IMR-90 (cell line): ENCODE measurements around the gene TOR2A. TPM values are rescaled to one million over a fixed set of nuclear protein-coding genes. Genes with fewer than 3 reads are reported as not detected.

Experiments
- ATAC-seq: fragments of 200-7000 bp; cut with Tn5 transposase; 2 replicates; pipeline ENCODE4 v1.9.1; 2020; ENCODE audit warnings: low read depth, mild to moderate bottlenecking, moderate library complexity
- BruUV-seq: library from RNA; stranded (reverse); fragments of 400-500 nt; replicated peaks from 2 replicates; lab custom pipeline; 2021; lab: Mats Ljungman, UMichigan
- CTCF ChIA-PET: fragments of 300-600 bp; formaldehyde crosslinking; extraction: SDS; loops from one replicate; lab custom pipeline; 2021; ENCODE audit warnings: antibody characterized with exemption; lab: Yijun Ruan, JAX
- POLR2A ChIA-PET: fragments of 300-600 bp; sonication (Branson Sonifier 250); formaldehyde crosslinking; loops from one replicate; lab custom pipeline; 2022; ENCODE audit warnings: antibody characterized with exemption; ENCODE audit not compliant: unreplicated experiment; lab: Charles Lee
- DNase-seq: peaks from one replicate; pipeline ENCODE4 v3.0.0; 2013
- H2AFZ ChIP-seq: replicated peaks from 2 replicates; pipeline ENCODE3; 2013; ENCODE audit warnings: low read length, mild to moderate bottlenecking; ENCODE audit not compliant: poor library complexity
- H2AK5ac ChIP-seq: 2 replicates; pipeline ENCODE4 v1.6.1; 2013; ENCODE audit warnings: low read depth, low read length, inconsistent platforms
- H2AK9ac ChIP-seq: replicated peaks from 2 replicates; pipeline ENCODE3; 2013; ENCODE audit warnings: mild to moderate bottlenecking, low read depth, low read length, moderate library complexity; ENCODE audit not compliant: poor library complexity
- H2BK120ac ChIP-seq: 2 replicates; pipeline ENCODE4 v1.6.1; 2013; ENCODE audit warnings: low read depth, low read length, inconsistent platforms
- H2BK15ac ChIP-seq: 3 replicates; pipeline ENCODE4 v1.6.1; 2013; ENCODE audit warnings: low read depth, low read length, inconsistent platforms
- H2BK20ac ChIP-seq: 2 replicates; pipeline ENCODE4 v1.6.1; 2013; ENCODE audit warnings: low read depth, mild to moderate bottlenecking, inconsistent platforms, low read length, moderate library complexity
- H2BK5ac ChIP-seq: 2 replicates; pipeline ENCODE4 v1.6.1; 2013; ENCODE audit warnings: mild to moderate bottlenecking, low read depth, low read length, inconsistent platforms; ENCODE audit not compliant: poor library complexity, severe bottlenecking
- H3K14ac ChIP-seq: replicated peaks from 2 replicates; pipeline ENCODE4 v1.6.1; 2013; ENCODE audit warnings: low read depth, low read length, inconsistent platforms
- H3K18ac ChIP-seq: 2 replicates; pipeline ENCODE4 v1.6.1; 2013; ENCODE audit warnings: low read depth, low read length, control low read depth
- H3K23ac ChIP-seq: 2 replicates; pipeline ENCODE4 v1.6.1; 2013; ENCODE audit warnings: low read depth, low read length, inconsistent platforms
- H3K27ac ChIP-seq: 2 replicates; pipeline ENCODE4 v1.5.1; 2013; ENCODE audit warnings: mild to moderate bottlenecking, control low read depth, low read length; ENCODE audit not compliant: insufficient read depth
- H3K27me3 ChIP-seq: 2 replicates; pipeline ENCODE4 v1.6.1; 2013; ENCODE audit warnings: low read length; ENCODE audit not compliant: control insufficient read depth, insufficient read depth
- H3K36me3 ChIP-seq: 2 replicates; pipeline ENCODE4 v1.6.1; 2013; ENCODE audit warnings: low read length, mixed read lengths; ENCODE audit not compliant: control insufficient read depth, insufficient read depth
- H3K4ac ChIP-seq: 2 replicates; pipeline ENCODE4 v1.6.1; 2013; ENCODE audit warnings: low read depth, low read length, inconsistent platforms
- H3K4me1 ChIP-seq: 2 replicates; pipeline ENCODE4 v1.6.1; 2013; ENCODE audit warnings: low read length, mixed read lengths; ENCODE audit not compliant: control insufficient read depth, insufficient read depth
- H3K4me2 ChIP-seq: 2 replicates; pipeline ENCODE4 v1.6.1; 2013; ENCODE audit warnings: low read depth, mild to moderate bottlenecking, control low read depth, low read length, moderate library complexity
- H3K4me3 ChIP-seq: 2 replicates; pipeline ENCODE4 v1.5.1; 2013; ENCODE audit warnings: low read depth, mild to moderate bottlenecking, control low read depth, low read length, moderate library complexity; ENCODE audit not compliant: insufficient read depth
- H3K56ac ChIP-seq: 2 replicates; pipeline ENCODE4 v1.6.1; 2013; ENCODE audit warnings: low read length, inconsistent platforms; ENCODE audit not compliant: insufficient read depth; ENCODE audit errors: extremely low read depth
- H3K79me1 ChIP-seq, 2 experiments: 2 replicates each; pipeline ENCODE4 v1.6.1; 2013; ENCODE audit warnings: low read length in 2 of 2, inconsistent platforms in 1 of 2, low read depth in 1 of 2
- H3K9ac ChIP-seq: 2 replicates; pipeline ENCODE4 v1.6.1; 2013; ENCODE audit warnings: low read depth, low read length, control low read depth
- H3K9me1 ChIP-seq: 2 replicates; pipeline ENCODE4 v1.6.1; 2013; ENCODE audit warnings: low read length, inconsistent platforms; ENCODE audit not compliant: insufficient read depth
- H3K9me3 ChIP-seq: 2 replicates; pipeline ENCODE4 v1.6.1; 2013; ENCODE audit warnings: low read length; ENCODE audit not compliant: control insufficient read depth, insufficient read depth
- H4K20me1 ChIP-seq: 2 replicates; pipeline ENCODE4 v1.6.1; 2013; ENCODE audit warnings: low read length, inconsistent platforms; ENCODE audit not compliant: insufficient read depth
- H4K5ac ChIP-seq: 2 replicates; pipeline ENCODE4 v1.6.1; 2013; ENCODE audit warnings: mild to moderate bottlenecking, low read depth, low read length, control low read depth
- H4K8ac ChIP-seq, 2 experiments: 2 replicates each; pipeline ENCODE4 v1.6.1; 2013; ENCODE audit warnings: low read depth in 2 of 2, low read length in 2 of 2, control low read depth in 1 of 2, inconsistent platforms in 1 of 2
- H4K91ac ChIP-seq: 2 replicates; pipeline ENCODE4 v1.6.1; 2013; ENCODE audit warnings: low read depth, low read length, inconsistent platforms; ENCODE audit not compliant: insufficient read depth
- BHLHE40 ChIP-seq: fragments of 150-350 bp; IDR thresholded peaks from 2 replicates; pipeline ENCODE4 v1.6.1; 2016; ENCODE audit warnings: mild to moderate bottlenecking, low read depth, low read length
- CHD1 ChIP-seq: IDR thresholded peaks from 2 replicates; pipeline ENCODE4 v1.6.1; 2012; ENCODE audit warnings: low read depth, low read length, improper control_type of control experiment
- FOS ChIP-seq: fragments of 150-350 bp; IDR thresholded peaks from 2 replicates; pipeline ENCODE4 v1.6.1; 2016; ENCODE audit warnings: low read depth, low read length
- MAFK ChIP-seq: IDR thresholded peaks from 2 replicates; pipeline ENCODE4 v1.6.1; 2012; ENCODE audit warnings: low read depth, low read length, improper control_type of control experiment
- MAZ ChIP-seq: IDR thresholded peaks from 2 replicates; pipeline ENCODE4 v1.6.1; 2012; ENCODE audit warnings: low read depth, mild to moderate bottlenecking, low read length, improper control_type of control experiment, moderate library complexity, borderline replicate concordance
- MXI1 ChIP-seq: IDR thresholded peaks from 2 replicates; pipeline ENCODE4 v1.6.1; 2012; ENCODE audit warnings: low read depth, mild to moderate bottlenecking, low read length, moderate library complexity, borderline replicate concordance
- NFE2L2 ChIP-seq: fragments of 150-350 bp; IDR thresholded peaks from 2 replicates; pipeline ENCODE4 v1.6.1; 2016; ENCODE audit warnings: low read depth, mild to moderate bottlenecking, low read length
- POLR2A ChIP-seq: IDR thresholded peaks from 2 replicates; pipeline ENCODE4 v1.6.1; 2012; ENCODE audit warnings: mild to moderate bottlenecking, low read depth, low read length
- RAD21 ChIP-seq: IDR thresholded peaks from 2 replicates; pipeline ENCODE4 v1.6.1; 2012; ENCODE audit warnings: low read length, improper control_type of control experiment
- RCOR1 ChIP-seq: IDR thresholded peaks from 2 replicates; pipeline ENCODE4 v1.6.1; 2012; ENCODE audit warnings: mild to moderate bottlenecking, low read length, improper control_type of control experiment; ENCODE audit not compliant: insufficient replicate concordance
- RFX5 ChIP-seq: IDR thresholded peaks from 2 replicates; pipeline ENCODE4 v1.8.0; 2012; ENCODE audit warnings: low read depth, mild to moderate bottlenecking, low read length, moderate library complexity
- SMC3 ChIP-seq: fragments of 150-350 bp; IDR thresholded peaks from 2 replicates; pipeline ENCODE4 v1.6.1; 2016; ENCODE audit warnings: low read depth, mild to moderate bottlenecking, antibody characterized with exemption, low read length, moderate library complexity
- WGBS, 2 experiments: methylation state at CpG; one replicate each; pipeline versions ENCODE4 v1.1.5 to v1.1.7; 2013; ENCODE audit warnings: missing lambda C conversion rate in 2 of 2; ENCODE audit not compliant: insufficient read length in 1 of 2; ENCODE audit errors: extremely low coverage in 2 of 2; 5-methylcytosine and 5-hydroxymethylcytosine counted together
- dilution Hi-C: fragments of 300-500 bp; cut with HindIII; formaldehyde crosslinking; loops from one replicate; pipeline ENCODE4 v1.14.3; 2018; ENCODE audit warnings: low sequenced_read_pairs; ENCODE audit not compliant: unreplicated experiment
- in situ Hi-C: fragments of 300-500 bp; cut with MboI; formaldehyde crosslinking; loops from 3 replicates; pipeline ENCODE4 v1.14.3; 2019; ENCODE audit warnings: low sequenced_read_pairs, inconsistent platforms, mixed read lengths
- intact Hi-C: fragments of 100-400 bp; cut with micrococcal nuclease; formaldehyde crosslinking; loops from 2 replicates; pipeline ENCODE4 v1.10.0; 2022
- polyA plus RNA-seq, 3 experiments: library from polyadenylated mRNA; depleted of rRNA; stranded (reverse); fragments of >200 nt; gene quantifications; 2 replicates each; pipeline ENCODE4 v1.2.3, GENCODE V29; 2012; ENCODE audit warnings: low replicate concordance in 1 of 3
- total RNA-seq: library from RNA; depleted of rRNA; stranded (reverse); fragments of >200 nt; gene quantifications from 2 replicates; pipeline ENCODE4 v1.2.3, GENCODE V29; 2012
- TF ChIP-seq, protein P1 (sequence below): fragments of 150-350 bp; IDR thresholded peaks from 2 replicates; pipeline ENCODE4 v1.6.1; 2016; ENCODE audit warnings: low read depth, mild to moderate bottlenecking, low read length, moderate library complexity, borderline replicate concordance
- TF ChIP-seq, protein P2 (sequence below): fragments of 150-350 bp; IDR thresholded peaks from 2 replicates; pipeline ENCODE4 v1.6.1; 2017; ENCODE audit warnings: mild to moderate bottlenecking, antibody characterized with exemption, low read length, low read depth
- TF ChIP-seq, protein P3 (sequence below): conservative IDR thresholded peaks from 2 replicates; pipeline ENCODE4 v1.5.1; 2012; ENCODE audit warnings: mild to moderate bottlenecking, low read depth, low read length, improper control_type of control experiment

The TOR2A gene
- total and polyA plus RNA-seq, 2 of the 4 experiments (the other 2 are of a cell fraction): 0.90 to 12.5 TPM

DNA sequence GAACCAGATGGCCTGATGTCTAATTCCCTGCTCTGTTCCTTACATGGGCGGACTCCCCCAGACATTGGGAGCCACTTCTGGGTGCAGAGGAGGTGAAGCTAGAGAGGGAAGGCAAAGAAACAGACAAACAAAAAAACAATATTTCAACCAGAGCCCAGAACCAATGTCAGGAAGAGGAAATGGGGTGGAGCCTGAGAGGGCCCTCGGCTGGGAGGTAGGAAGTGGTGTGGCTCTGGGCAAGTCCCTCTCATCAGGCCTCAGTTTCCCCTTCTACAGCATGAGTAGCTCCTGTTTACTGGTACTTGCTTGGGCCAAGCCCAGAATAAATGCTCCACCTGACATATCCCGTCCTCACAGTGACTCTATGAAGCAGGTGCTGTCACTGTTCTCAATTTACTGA lies 32.3 kb upstream of the TOR2A start:
- Histone ChIP-seq H2BK20ac (no peak overlapping the region), H2BK15ac (no peak overlapping the region), H3K4me1 (peaks cover 2% of the 10 kb centered on the region; the same call in 1 of the 2 replicates), H2BK120ac (no peak overlapping the region), H4K91ac (no peak overlapping the region), H3K4me2 (no peak overlapping the region), H2AK9ac (no peak overlapping the region), H4K5ac (no peak overlapping the region), H3K9me1 (no peaks in the 10 kb centered on the region; the same call in 1 of the 2 replicates), H2AK5ac (no peak overlapping the region), H3K4ac (no peak overlapping the region), H3K9ac (no peak overlapping the region), H3K27me3 (peaks cover 13% of the 10 kb centered on the region), H3K27ac (no peak overlapping the region), H3K4me3 (no peak overlapping the region), H4K20me1 (no peaks in the 10 kb centered on the region), H3K23ac (0 out of 2 replicates have a peak overlapping the region, but pooled peaks have one; percentile 1), H3K18ac (no peak overlapping the region), H3K36me3 (no peaks in the 10 kb centered on the region), H2AFZ (peak overlapping the region; percentile 39), H3K14ac (no peak overlapping the region), H3K9me3 (no peaks in the 10 kb centered on the region), H4K8ac (no peak overlapping the region; a peak in 1 of 4 replicates), H3K79me1 (no peaks in the 10 kb centered on the region), H2BK5ac (no peak overlapping the region), H3K56ac (no peak overlapping the region)
- ATAC-seq (no peak), DNase-seq (no peak)
- WGBS, 2 experiments: no CpG with 5 or more reads among the region's 3 CpGs
- no TSS peak for BruUV-seq
- in situ Hi-C loops (no loop called here), intact Hi-C loops (no loop called here), dilution Hi-C loops (no loop called here)
- TF ChIP-seq POLR2A (no peak), NFE2L2 (no peak), MAZ (no peak), MXI1 (no peak), BHLHE40 (no peak), RCOR1 (no peak), FOS (no peak), RAD21 (no peak), MAFK (no peak), CHD1 (no peak), SMC3 (no peak), RFX5 (no peak)
- TF ChIP-seq, protein P1, sequence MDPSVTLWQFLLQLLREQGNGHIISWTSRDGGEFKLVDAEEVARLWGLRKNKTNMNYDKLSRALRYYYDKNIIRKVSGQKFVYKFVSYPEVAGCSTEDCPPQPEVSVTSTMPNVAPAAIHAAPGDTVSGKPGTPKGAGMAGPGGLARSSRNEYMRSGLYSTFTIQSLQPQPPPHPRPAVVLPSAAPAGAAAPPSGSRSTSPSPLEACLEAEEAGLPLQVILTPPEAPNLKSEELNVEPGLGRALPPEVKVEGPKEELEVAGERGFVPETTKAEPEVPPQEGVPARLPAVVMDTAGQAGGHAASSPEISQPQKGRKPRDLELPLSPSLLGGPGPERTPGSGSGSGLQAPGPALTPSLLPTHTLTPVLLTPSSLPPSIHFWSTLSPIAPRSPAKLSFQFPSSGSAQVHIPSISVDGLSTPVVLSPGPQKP: no peak
- TF ChIP-seq, protein P2, sequence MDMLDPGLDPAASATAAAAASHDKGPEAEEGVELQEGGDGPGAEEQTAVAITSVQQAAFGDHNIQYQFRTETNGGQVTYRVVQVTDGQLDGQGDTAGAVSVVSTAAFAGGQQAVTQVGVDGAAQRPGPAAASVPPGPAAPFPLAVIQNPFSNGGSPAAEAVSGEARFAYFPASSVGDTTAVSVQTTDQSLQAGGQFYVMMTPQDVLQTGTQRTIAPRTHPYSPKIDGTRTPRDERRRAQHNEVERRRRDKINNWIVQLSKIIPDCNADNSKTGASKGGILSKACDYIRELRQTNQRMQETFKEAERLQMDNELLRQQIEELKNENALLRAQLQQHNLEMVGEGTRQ: no peak
- TF ChIP-seq, protein P3, sequence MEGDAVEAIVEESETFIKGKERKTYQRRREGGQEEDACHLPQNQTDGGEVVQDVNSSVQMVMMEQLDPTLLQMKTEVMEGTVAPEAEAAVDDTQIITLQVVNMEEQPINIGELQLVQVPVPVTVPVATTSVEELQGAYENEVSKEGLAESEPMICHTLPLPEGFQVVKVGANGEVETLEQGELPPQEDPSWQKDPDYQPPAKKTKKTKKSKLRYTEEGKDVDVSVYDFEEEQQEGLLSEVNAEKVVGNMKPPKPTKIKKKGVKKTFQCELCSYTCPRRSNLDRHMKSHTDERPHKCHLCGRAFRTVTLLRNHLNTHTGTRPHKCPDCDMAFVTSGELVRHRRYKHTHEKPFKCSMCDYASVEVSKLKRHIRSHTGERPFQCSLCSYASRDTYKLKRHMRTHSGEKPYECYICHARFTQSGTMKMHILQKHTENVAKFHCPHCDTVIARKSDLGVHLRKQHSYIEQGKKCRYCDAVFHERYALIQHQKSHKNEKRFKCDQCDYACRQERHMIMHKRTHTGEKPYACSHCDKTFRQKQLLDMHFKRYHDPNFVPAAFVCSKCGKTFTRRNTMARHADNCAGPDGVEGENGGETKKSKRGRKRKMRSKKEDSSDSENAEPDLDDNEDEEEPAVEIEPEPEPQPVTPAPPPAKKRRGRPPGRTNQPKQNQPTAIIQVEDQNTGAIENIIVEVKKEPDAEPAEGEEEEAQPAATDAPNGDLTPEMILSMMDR: no peak
- POLR2A ChIA-PET: no interaction called here
- CTCF ChIA-PET: no interaction called here
